SU-DHL-6 (cell line): ENCODE data around the gene SAFB.

ENCODE experiments used
- H2AFZ ChIP-seq: fragments of 200-600 bp; sonication (generic); 2 replicates; pipeline ENCODE4 v1.6.1; 2014; ENCODE audit warnings: low read depth, mild to moderate bottlenecking, moderate library complexity, mixed read lengths, antibody characterized with exemption, low read length; ENCODE audit not compliant: severe bottlenecking
- H3F3A ChIP-seq: fragments of 200-600 bp; shearing (Covaris generic); 2 replicates; pipeline ENCODE4 v1.6.0; 2016; ENCODE audit warnings: antibody characterized with exemption, mild to moderate bottlenecking; ENCODE audit not compliant: insufficient read depth
- H3K27ac ChIP-seq: fragments of 200-600 bp; sonication (generic); 2 replicates; pipeline ENCODE4 v1.5.1; 2016; ENCODE audit warnings: low read depth, mild to moderate bottlenecking, low read length, moderate library complexity, mixed read lengths
- H3K27me3 ChIP-seq: fragments of 200-600 bp; sonication (generic), shearing (Covaris generic); 2 replicates; pipeline ENCODE4 v1.6.0; 2014; ENCODE audit warnings: mild to moderate bottlenecking, low read length
- H3K36me3 ChIP-seq: fragments of 200-600 bp; sonication (generic); 2 replicates; pipeline ENCODE4 v1.6.1; 2014; ENCODE audit warnings: mild to moderate bottlenecking, low read length, mixed read lengths
- H3K4me2 ChIP-seq: fragments of 300-600, 200-600 bp; shearing (Covaris generic), sonication (generic); 2 replicates; pipeline ENCODE4 v1.6.0; 2014; ENCODE audit warnings: low read length, low read depth, mild to moderate bottlenecking; ENCODE audit not compliant: poor library complexity, severe bottlenecking
- H3K4me3 ChIP-seq: fragments of 200-600 bp; sonication (generic); 2 replicates; pipeline ENCODE4 v1.5.1; 2014; ENCODE audit warnings: antibody characterized with exemption, low read length, mild to moderate bottlenecking, mixed read lengths; ENCODE audit not compliant: insufficient read depth, poor library complexity, severe bottlenecking
- H3K79me2 ChIP-seq: fragments of 200-600 bp; sonication (generic); 2 replicates; pipeline ENCODE4 v1.6.1; 2014; ENCODE audit warnings: mild to moderate bottlenecking, low read length, moderate library complexity; ENCODE audit not compliant: insufficient read depth
- H3K9ac ChIP-seq: fragments of 200-600 bp; sonication (generic); 2 replicates; pipeline ENCODE4 v1.7.0; 2014; ENCODE audit warnings: mild to moderate bottlenecking, low read length
- H3K9me2 ChIP-seq: fragments of 200-600 bp; sonication (generic); replicated peaks from 2 replicates; pipeline ENCODE4 v1.6.1; 2014; ENCODE audit warnings: low read length; ENCODE audit not compliant: insufficient read depth
- H3K9me3 ChIP-seq: fragments of 200-600 bp; sonication (generic); 2 replicates; pipeline ENCODE4 v1.6.1; 2014; ENCODE audit warnings: low read length, mixed read lengths; ENCODE audit not compliant: insufficient read depth
- H4K20me1 ChIP-seq: fragments of 200-600 bp; sonication (generic); 2 replicates; pipeline ENCODE4 v1.6.1; 2014; ENCODE audit warnings: low read depth, mild to moderate bottlenecking, antibody characterized with exemption, low read length, moderate library complexity, mixed read lengths
- EZH2phosphoT487 ChIP-seq: fragments of 200-600 bp; sonication (generic), shearing (Covaris generic); conservative IDR thresholded peaks from 2 replicates; pipeline ENCODE4 v1.6.1; 2018; ENCODE audit warnings: mild to moderate bottlenecking, antibody characterized with exemption, low read length, moderate library complexity, mixed read lengths
- TF ChIP-seq, protein P1 (sequence below): fragments of 200-600 bp; sonication (generic); IDR thresholded peaks from one replicate; pipeline ENCODE4 v1.5.1; 2017; ENCODE audit warnings: antibody characterized with exemption, mild to moderate bottlenecking, low read length, moderate library complexity; ENCODE audit not compliant: insufficient read depth, poor library complexity, severe bottlenecking

Gene SAFB

DNA sequence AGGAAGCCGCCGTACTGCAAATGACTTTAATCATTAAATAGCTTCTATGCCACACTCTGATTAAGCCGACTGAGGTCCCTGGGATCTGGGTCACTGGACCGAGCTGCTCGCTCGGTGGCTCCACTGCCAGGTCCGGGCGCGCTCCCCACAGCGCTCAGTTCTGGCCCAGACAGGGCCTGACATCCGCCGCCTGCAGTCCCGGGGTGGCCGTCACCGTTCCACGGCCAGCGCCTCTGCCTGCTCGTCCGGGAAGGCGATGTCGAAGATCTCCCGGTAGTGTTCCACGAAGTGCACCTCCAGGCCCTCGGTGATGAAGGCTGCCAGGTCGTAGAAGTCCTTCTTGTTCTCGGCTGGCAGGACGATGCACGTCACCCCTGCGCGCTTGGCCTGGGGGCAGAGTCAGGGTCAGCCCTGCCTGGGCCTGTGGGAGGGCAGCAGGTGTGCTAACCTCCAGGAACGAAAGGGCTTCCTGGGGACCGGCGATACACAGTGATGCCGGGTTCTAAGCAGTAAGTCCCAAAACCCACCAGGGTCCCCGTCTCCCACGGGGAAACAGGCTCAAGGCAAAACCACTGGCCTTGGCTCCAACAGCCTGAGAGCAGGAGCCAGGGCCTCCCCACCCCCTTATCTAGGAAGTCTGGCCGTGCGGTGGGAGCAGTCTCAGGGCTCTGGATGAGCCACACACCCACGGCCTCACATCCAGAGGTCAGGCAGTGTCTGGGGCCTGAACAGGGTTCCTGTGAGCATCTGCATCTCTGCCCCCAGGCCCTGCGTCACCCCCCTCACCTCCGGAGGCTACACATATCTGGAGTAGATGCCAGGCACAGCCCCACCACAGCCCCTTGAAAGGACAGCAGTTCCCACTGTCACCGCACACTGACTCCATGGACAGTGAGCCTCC is 69.2 kb downstream of the SAFB start:
- H3K9me3 ChIP-seq = no peaks in the 10 kb centered on the region
- peak overlapping the region; percentile 83 for H3K27ac ChIP-seq
- no peaks in the 10 kb centered on the region; the same call in 1 of the 2 replicates for H3K36me3 ChIP-seq
- no peak for TF ChIP-seq EZH2phosphoT487
- no peak overlapping the region for H2AFZ ChIP-seq
- no peaks in the 10 kb centered on the region; the same call in 1 of the 2 replicates for H4K20me1 ChIP-seq
- H3K4me3 ChIP-seq = peak overlapping the region; percentile 73
- no peaks in the 10 kb centered on the region for H3K9me2 ChIP-seq
- H3K9ac ChIP-seq = peak overlapping the region; percentile 95
- H3K27me3 ChIP-seq = no peaks in the 10 kb centered on the region
- peak overlapping the region; percentile 77 for H3K4me2 ChIP-seq
- H3K79me2 ChIP-seq = peaks cover 30% of the 10 kb centered on the region
- H3F3A ChIP-seq = peaks cover 40% of the 10 kb centered on the region

DNA sequence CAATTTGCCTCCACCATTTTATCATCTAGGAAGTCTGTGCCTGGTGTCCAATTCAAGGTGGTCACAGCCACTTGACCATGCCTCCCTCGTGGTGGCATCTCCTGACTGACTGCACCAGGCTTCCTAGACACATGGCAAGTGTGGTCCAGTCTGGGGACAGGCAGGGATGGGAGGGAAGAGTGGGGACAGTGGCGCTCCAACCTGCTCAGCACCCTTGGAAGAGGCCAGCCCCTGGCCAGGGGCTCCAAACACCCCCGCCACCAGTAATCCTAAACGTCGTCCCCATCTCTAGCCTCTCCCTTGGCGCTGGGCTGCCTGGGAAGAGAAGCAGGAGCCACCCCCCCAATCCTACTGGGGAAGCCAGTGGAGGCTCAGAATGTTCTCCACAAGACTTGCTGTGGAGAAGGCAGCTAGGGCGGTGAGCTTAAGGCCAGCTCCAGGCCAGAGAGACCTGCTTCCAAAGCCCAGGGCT is 69.9 kb downstream of the SAFB start:
- H3K36me3 ChIP-seq = no peaks in the 10 kb centered on the region; the same call in 1 of the 2 replicates
- H3K9me2 ChIP-seq = no peaks in the 10 kb centered on the region
- peaks cover 40% of the 10 kb centered on the region for H3F3A ChIP-seq
- H3K27me3 ChIP-seq = no peaks in the 10 kb centered on the region
- H3K9me3 ChIP-seq = no peaks in the 10 kb centered on the region
- TF ChIP-seq, protein P1, sequence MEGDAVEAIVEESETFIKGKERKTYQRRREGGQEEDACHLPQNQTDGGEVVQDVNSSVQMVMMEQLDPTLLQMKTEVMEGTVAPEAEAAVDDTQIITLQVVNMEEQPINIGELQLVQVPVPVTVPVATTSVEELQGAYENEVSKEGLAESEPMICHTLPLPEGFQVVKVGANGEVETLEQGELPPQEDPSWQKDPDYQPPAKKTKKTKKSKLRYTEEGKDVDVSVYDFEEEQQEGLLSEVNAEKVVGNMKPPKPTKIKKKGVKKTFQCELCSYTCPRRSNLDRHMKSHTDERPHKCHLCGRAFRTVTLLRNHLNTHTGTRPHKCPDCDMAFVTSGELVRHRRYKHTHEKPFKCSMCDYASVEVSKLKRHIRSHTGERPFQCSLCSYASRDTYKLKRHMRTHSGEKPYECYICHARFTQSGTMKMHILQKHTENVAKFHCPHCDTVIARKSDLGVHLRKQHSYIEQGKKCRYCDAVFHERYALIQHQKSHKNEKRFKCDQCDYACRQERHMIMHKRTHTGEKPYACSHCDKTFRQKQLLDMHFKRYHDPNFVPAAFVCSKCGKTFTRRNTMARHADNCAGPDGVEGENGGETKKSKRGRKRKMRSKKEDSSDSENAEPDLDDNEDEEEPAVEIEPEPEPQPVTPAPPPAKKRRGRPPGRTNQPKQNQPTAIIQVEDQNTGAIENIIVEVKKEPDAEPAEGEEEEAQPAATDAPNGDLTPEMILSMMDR = no peak
- no peak for TF ChIP-seq EZH2phosphoT487
- no peak overlapping the region for H3K4me3 ChIP-seq
- no peak overlapping the region for H3K27ac ChIP-seq
- peak overlapping the region; percentile 95; the same call in 1 of the 2 replicates for H3K9ac ChIP-seq
- peak overlapping the region; percentile 77 for H3K4me2 ChIP-seq
- no peaks in the 10 kb centered on the region; the same call in 1 of the 2 replicates for H4K20me1 ChIP-seq
- no peak overlapping the region for H2AFZ ChIP-seq
- peaks cover 30% of the 10 kb centered on the region for H3K79me2 ChIP-seq

DNA sequence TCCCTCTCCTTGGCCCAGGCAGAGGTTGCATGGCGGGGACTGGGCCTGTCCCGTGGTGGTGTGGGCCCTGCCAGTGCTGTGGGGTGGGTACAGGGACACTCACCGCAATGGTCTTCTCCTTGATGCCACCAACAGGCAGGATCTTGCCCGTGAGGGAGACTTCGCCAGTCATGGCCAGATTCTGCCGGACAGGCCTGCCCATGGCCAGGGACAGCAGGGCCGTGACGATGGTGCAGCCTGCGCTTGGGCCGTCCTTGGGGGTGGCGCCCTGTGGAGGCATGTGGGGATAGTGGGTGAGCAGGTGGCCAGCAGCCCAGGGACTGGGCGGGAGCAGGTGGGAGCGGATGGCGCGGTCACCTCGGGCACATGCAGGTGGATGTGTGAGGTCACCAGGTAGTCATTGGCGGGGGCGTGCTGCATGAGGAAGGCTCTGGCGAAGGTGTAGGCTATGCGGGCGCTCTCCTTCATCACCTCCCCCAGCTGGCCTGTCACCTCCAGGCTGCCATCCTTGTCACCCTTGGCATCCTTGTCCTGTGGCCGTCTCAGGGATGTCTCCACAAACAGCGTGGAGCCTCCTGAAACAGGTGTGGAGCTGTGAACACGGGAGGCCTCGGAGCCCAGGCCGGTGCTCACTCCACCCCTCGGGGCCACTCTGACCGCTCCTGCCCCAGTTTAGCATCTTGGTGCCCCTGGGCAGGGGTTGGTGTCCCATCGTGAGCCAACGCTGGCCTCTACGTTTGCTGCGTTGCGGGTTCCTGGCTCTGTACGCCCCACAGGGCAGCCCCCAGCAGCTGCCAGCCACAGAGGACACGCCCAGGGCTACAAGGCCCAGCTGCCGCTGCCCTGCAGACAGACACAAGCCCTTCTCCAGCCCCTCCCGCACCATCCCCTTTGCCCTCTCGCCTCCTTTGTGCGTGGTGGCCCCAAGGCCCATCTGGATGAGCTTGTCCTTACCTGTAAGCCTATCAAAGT is 70.6 kb downstream of the SAFB start:
- Histone ChIP-seq H3K9ac (no peak overlapping the region), H4K20me1 (no peaks in the 10 kb centered on the region; the same call in 1 of the 2 replicates), H3K36me3 (no peaks in the 10 kb centered on the region; the same call in 1 of the 2 replicates), H3K79me2 (peaks cover 30% of the 10 kb centered on the region), H3K9me2 (no peaks in the 10 kb centered on the region), H3K4me2 (no peak overlapping the region), H3K4me3 (no peak overlapping the region), H3F3A (peaks cover 40% of the 10 kb centered on the region), H3K9me3 (no peaks in the 10 kb centered on the region), H3K27ac (no peak overlapping the region), H2AFZ (no peak overlapping the region), H3K27me3 (no peaks in the 10 kb centered on the region)
- no peak for TF ChIP-seq EZH2phosphoT487
- TF ChIP-seq, protein P1 = no peak
